Neural progenitor cell (in vitro differentiated cells): ENCODE results near the gene PTX3. TPM values are rescaled to one million over a fixed set of nuclear protein-coding genes. Genes with fewer than 3 reads are reported as not detected.

Experiments
- DNase-seq: peaks from one replicate; pipeline ENCODE4 v3.0.0-alpha.2; 2016; ENCODE audit warnings: low spot score
- H2AFZ ChIP-seq: fragments of 200-600 bp; sonication (generic); replicated peaks from 2 replicates; pipeline ENCODE4 v1.6.1; 2016; ENCODE audit warnings: antibody characterized with exemption
- H3F3A ChIP-seq: fragments of 200-600 bp; sonication (generic); 2 replicates; pipeline ENCODE4 v1.6.1; 2016; ENCODE audit warnings: antibody characterized with exemption, low read depth
- H3K27ac ChIP-seq: fragments of 200-600 bp; sonication (generic); 2 replicates; pipeline ENCODE4 v1.5.1; 2016; ENCODE audit warnings: mild to moderate bottlenecking
- H3K27me3 ChIP-seq: fragments of 200-600 bp; sonication (generic); 2 replicates; pipeline ENCODE4 v1.6.1; 2016; ENCODE audit warnings: mild to moderate bottlenecking, moderate library complexity
- H3K36me3 ChIP-seq: fragments of 200-600 bp; sonication (generic); 2 replicates; pipeline ENCODE4 v1.5.1; 2016
- H3K4me1 ChIP-seq: fragments of 200-600 bp; sonication (generic); 2 replicates; pipeline ENCODE4 v1.6.1; 2016; ENCODE audit warnings: mixed run types
- H3K4me2 ChIP-seq: fragments of 200-600 bp; sonication (generic); 2 replicates; pipeline ENCODE4 v1.6.1; 2016
- H3K4me3 ChIP-seq: fragments of 200-600 bp; sonication (generic); 2 replicates; pipeline ENCODE4 v1.5.1; 2016
- H3K79me2 ChIP-seq: fragments of 200-600 bp; sonication (generic); 2 replicates; pipeline ENCODE4 v1.6.1; 2016; ENCODE audit warnings: low read depth
- H3K9ac ChIP-seq: fragments of 200-600 bp; sonication (generic); 2 replicates; pipeline ENCODE4 v1.6.1; 2016
- H3K9me3 ChIP-seq: fragments of 200-600 bp; sonication (generic); 2 replicates; pipeline ENCODE4 v1.5.1; 2016; ENCODE audit warnings: low read depth
- H4K20me1 ChIP-seq: fragments of 200-600 bp; sonication (generic); 2 replicates; pipeline ENCODE4 v1.6.1; 2016; ENCODE audit warnings: low read depth
- H3K27ac Mint-ChIP-seq: 3 replicates; pipeline ENCODE4 v1.8.0; 2021; ENCODE audit warnings: mixed read lengths
- H3K27me3 Mint-ChIP-seq: 2 replicates; pipeline ENCODE4 v1.8.0; 2022; ENCODE audit warnings: low read depth, mild to moderate bottlenecking, inconsistent platforms, moderate library complexity, mixed read lengths; ENCODE audit not compliant: insufficient read depth
- H3K36me3 Mint-ChIP-seq: 3 replicates; pipeline ENCODE4 v1.8.0; 2021; ENCODE audit warnings: mixed read lengths
- H3K4me1 Mint-ChIP-seq: 3 replicates; pipeline ENCODE4 v1.8.0; 2021; ENCODE audit warnings: mixed read lengths
- H3K4me3 Mint-ChIP-seq: 3 replicates; pipeline ENCODE4 v1.8.0; 2021; ENCODE audit warnings: mild to moderate bottlenecking, moderate library complexity, mixed read lengths
- H3K9me3 Mint-ChIP-seq: 3 replicates; pipeline ENCODE4 v1.8.0; 2020; ENCODE audit warnings: mixed read lengths
- CTCF ChIP-seq: fragments of 200-600 bp; sonication (generic); IDR thresholded peaks from 2 replicates; pipeline ENCODE4 v1.5.1; 2017; ENCODE audit warnings: antibody characterized with exemption, mild to moderate bottlenecking
- EZH2 ChIP-seq: fragments of 200-600 bp; sonication (generic); IDR thresholded peaks from 2 replicates; pipeline ENCODE4 v1.6.1; 2017; ENCODE audit warnings: antibody characterized with exemption, mild to moderate bottlenecking, moderate library complexity
- EZH2phosphoT487 ChIP-seq: fragments of 200-600 bp; sonication (generic); IDR thresholded peaks from 2 replicates; pipeline ENCODE4 v1.6.1; 2017; ENCODE audit warnings: antibody characterized with exemption
- total RNA-seq: library from RNA; depleted of rRNA; stranded (reverse); fragments of >200 nt; gene quantifications from 2 replicates; pipeline ENCODE4 v1.2.3, GENCODE V29; 2015; ENCODE audit warnings: low replicate concordance

The PTX3 gene
- total RNA-seq, 1 donor from 2014 or later, result 9.0 TPM

GRCh38 chr3:157441102-157441624 is 4.5 kb downstream of the PTX3 start:
- H3K27me3 Mint-ChIP-seq, result peaks cover 2% of the 10 kb centered on the region
- H3K36me3 Mint-ChIP-seq, result peaks cover 36% of the 10 kb centered on the region
- H3K27ac ChIP-seq, result no peak overlapping the region
- H3K27ac Mint-ChIP-seq, result no peak overlapping the region
- TF ChIP-seq EZH2, result no peak
- TF ChIP-seq EZH2phosphoT487, result no peak
- no peak for TF ChIP-seq CTCF
- no peak overlapping the region for H3K9ac ChIP-seq
- H3K4me1 Mint-ChIP-seq, result peaks cover 46% of the 10 kb centered on the region
- peaks cover 14% of the 10 kb centered on the region for H3K4me1 ChIP-seq
- peaks cover 24% of the 10 kb centered on the region for H3F3A ChIP-seq
- H3K4me3 ChIP-seq, result no peak overlapping the region
- H3K79me2 ChIP-seq, result no peaks in the 10 kb centered on the region
- no peak overlapping the region for H3K4me3 Mint-ChIP-seq
- no peak overlapping the region for H3K4me2 ChIP-seq
- no peak for DNase-seq
- no peaks in the 10 kb centered on the region for H3K9me3 Mint-ChIP-seq
- no peaks in the 10 kb centered on the region for H4K20me1 ChIP-seq
- H3K27me3 ChIP-seq, result no peaks in the 10 kb centered on the region
- H3K9me3 ChIP-seq, result no peaks in the 10 kb centered on the region
- H3K36me3 ChIP-seq, result no peaks in the 10 kb centered on the region
- H2AFZ ChIP-seq, result no peak overlapping the region

DNA sequence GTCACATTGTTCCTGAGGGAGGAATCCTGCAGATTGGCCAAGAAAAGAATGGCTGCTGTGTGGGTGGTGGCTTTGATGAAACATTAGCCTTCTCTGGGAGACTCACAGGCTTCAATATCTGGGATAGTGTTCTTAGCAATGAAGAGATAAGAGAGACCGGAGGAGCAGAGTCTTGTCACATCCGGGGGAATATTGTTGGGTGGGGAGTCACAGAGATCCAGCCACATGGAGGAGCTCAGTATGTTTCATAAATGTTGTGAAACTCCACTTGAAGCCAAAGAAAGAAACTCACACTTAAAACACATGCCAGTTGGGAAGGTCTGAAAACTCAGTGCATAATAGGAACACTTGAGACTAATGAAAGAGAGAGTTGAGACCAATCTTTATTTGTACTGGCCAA is 6.1 kb downstream of the PTX3 start:
- H3K4me1 ChIP-seq, result peaks cover 14% of the 10 kb centered on the region
- DNase-seq, result no peak
- no peak overlapping the region for H3K9ac ChIP-seq
- no peaks in the 10 kb centered on the region for H3K9me3 ChIP-seq
- no peaks in the 10 kb centered on the region for H3K79me2 ChIP-seq
- H3K36me3 Mint-ChIP-seq, result peaks cover 31% of the 10 kb centered on the region
- no peak overlapping the region for H2AFZ ChIP-seq
- TF ChIP-seq EZH2phosphoT487 (no peak), CTCF (no peak), EZH2 (no peak)
- no peak overlapping the region for H3K27ac ChIP-seq
- H3K27me3 ChIP-seq, result no peaks in the 10 kb centered on the region
- no peak overlapping the region for H3K4me3 Mint-ChIP-seq
- peaks cover 13% of the 10 kb centered on the region for H3F3A ChIP-seq
- H3K4me3 ChIP-seq, result no peak overlapping the region
- no peaks in the 10 kb centered on the region for H4K20me1 ChIP-seq
- H3K4me1 Mint-ChIP-seq, result peaks cover 44% of the 10 kb centered on the region
- H3K27me3 Mint-ChIP-seq, result peaks cover 2% of the 10 kb centered on the region
- no peak overlapping the region for H3K4me2 ChIP-seq
- no peaks in the 10 kb centered on the region for H3K36me3 ChIP-seq
- H3K9me3 Mint-ChIP-seq, result no peaks in the 10 kb centered on the region
- no peak overlapping the region for H3K27ac Mint-ChIP-seq

DNA sequence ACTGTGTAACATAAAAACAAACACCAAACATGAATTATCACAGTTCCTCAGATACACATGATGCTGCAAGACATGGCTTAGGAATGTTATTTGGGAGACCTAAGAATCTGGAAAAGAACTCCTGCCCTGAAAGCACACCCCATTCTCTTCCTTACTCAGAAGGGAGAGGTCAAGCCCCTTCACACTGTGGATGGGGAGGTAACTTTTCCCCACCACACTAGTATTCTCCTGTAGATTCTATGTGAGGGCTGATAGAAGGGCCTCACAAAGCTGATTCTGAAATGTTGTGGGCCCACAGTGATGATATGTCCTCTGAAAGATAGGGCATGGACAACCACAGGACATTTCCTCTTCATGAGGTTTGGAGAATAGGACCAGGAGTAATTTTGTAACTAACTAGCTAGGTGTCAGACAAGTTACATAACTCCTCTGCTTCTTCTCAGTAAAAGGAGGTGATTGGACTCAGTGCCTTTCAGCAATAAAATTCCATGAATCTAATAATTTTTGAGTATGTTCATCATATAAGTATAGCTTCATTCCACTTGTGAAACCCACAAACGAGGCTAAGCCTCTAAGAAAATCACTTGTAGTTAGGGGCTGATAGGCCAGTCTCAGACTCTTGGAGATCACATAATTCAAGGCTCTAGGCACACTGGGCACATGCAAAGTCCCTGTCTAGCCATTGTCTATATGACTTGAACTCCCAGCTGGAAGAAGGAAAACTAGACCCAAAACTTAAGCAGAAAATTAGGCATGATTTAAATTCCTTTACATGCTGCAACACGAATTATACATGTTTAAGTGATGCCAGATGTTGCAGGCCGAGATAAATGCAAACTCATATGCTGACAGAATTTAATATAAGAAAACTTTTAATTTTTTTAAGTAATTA is 7.5 kb downstream of the PTX3 start:
- H3K4me3 Mint-ChIP-seq, result no peak overlapping the region
- no peak for DNase-seq
- no peaks in the 10 kb centered on the region for H3K36me3 ChIP-seq
- H3K4me3 ChIP-seq, result no peak overlapping the region
- no peaks in the 10 kb centered on the region for H3F3A ChIP-seq
- no peaks in the 10 kb centered on the region for H3K9me3 Mint-ChIP-seq
- H3K27ac ChIP-seq, result no peak overlapping the region
- peaks cover 2% of the 10 kb centered on the region for H3K27me3 Mint-ChIP-seq
- H4K20me1 ChIP-seq, result no peaks in the 10 kb centered on the region
- no peak overlapping the region for H2AFZ ChIP-seq
- TF ChIP-seq EZH2phosphoT487 (no peak), CTCF (no peak), EZH2 (no peak)
- H3K4me1 ChIP-seq, result peaks cover 3% of the 10 kb centered on the region
- H3K27ac Mint-ChIP-seq, result no peak overlapping the region
- H3K9me3 ChIP-seq, result no peaks in the 10 kb centered on the region
- peaks cover 28% of the 10 kb centered on the region for H3K36me3 Mint-ChIP-seq
- H3K4me1 Mint-ChIP-seq, result peaks cover 35% of the 10 kb centered on the region
- H3K79me2 ChIP-seq, result no peaks in the 10 kb centered on the region
- no peak overlapping the region for H3K9ac ChIP-seq
- no peak overlapping the region for H3K4me2 ChIP-seq
- H3K27me3 ChIP-seq, result no peaks in the 10 kb centered on the region
